GM19324 (cell line): ENCODE measurements around the gene CALM1.

Source experiments
- ATAC-seq: cut with Tn5 transposase; IDR thresholded peaks from one replicate; pipeline ENCODE4 v1.9.1; 2021; ENCODE audit warnings: mild to moderate bottlenecking, moderate library complexity; ENCODE audit not compliant: unreplicated experiment, low FRiP score

The CALM1 gene

DNA sequence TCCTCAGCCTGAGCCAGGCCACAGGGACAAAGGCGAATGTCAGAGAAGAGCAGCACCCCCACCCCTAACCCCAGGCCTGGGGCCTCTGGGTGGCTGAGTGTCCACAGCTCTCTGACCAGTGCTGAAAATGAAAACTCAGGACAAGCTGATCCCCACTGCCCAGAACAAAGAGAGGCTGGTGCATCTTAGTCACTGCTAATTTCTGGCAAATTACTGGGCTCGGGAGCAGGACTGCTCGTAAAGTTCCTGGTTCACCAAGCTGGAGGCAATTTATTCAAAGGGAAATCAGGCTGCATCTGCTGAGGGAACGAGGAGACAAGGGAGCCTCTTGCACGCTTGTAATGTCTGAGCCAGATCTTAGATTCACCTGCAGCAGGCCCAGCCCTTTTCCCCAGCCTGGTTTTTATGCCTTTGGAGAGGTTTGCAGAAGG lies 43.2 kb downstream of the CALM1 start:
- no peak for ATAC-seq

DNA sequence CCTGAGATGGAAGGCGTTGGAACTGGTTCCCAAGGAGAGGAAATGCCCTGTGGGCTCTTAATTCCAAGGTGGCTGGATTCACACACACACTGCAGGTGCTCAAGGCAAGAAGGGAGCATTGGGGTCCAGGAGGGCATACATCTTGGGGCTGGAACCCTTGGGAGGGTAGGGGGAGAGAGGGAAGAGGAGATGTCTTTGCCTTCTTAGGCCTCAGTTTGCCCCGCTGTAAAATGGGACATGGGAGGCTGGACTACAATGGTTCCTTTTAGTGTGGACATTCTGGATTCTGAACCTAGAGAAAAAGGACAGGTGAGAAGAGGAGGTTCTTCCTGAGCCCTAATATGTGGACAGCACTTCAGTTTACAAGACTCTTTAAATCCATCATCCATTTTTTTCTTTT lies 43.8 kb downstream of the CALM1 start:
- ATAC-seq = no peak

DNA sequence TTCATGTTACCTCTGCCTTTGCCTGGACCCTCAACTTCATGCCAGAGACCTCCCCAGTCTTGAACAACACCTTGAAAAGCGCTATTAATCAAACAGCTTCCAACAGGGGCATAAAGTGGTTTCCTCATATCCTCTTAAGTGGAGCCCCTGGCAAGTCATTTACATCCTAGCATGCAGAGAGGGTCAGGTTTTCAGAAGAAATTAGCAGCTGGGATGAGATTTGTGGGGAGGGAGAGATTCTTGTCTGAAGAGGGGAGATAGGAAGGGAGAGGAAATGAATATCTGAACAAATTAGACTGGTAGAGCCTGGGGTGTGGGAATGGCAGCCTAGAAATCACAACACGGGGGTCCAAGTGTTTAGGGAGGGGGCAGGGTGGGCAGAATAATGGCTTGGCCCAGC lies 45.6 kb downstream of the CALM1 start:
- no peak for ATAC-seq

- no peak for ATAC-seq
Observed at GRCh38 chr14:90443161-90444076, 46.6 kb downstream of the CALM1 start.

DNA sequence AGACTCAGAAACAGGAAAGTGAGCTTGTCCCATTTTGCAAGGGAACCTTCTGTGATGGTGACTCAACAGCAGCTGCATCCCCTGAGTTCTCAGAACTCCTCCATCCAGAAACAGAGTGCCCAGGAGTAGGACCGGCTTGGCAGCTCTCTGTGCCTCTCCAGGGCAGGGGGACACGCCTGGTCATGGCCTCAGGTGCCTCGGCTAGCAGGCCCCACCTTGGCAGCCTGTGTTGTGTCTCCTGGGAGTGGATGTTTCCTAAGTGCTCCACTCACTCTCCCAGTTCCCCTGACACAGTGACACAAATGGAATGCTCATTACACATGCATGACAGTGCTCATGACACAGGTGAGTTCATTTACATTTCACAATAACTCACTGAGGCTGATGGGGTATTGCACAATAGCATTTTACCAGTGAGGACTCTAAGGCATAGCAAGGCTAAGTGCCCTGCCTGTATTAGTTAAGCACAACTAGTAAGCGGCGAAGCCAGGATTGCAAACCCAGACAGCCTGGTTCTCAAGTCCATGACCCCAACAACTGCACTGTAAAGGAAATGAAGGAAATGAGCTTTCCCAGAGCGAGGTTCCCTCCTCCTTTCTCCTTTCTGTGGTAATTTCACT lies 47.4 kb downstream of the CALM1 start:
- no peak for ATAC-seq

DNA sequence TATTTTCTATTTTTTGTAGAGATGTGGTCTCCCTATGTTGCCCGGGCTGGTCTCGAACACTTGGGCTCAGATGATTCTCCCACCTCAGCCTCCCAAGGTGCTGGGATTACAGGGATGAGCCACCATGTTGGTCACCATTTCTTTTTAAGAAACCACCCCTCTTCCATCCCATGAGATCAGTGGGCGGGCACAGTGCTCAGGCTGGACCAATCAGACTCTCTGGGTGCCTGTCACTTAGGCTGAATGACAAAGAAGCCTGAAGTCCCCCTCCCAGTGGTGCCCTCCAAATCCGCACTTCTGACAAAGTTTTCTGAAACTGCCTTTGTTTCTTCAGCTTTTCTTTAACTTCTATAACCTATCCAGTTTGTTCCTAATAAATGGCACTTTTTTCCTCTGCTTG lies 48.2 kb downstream of the CALM1 start:
- ATAC-seq = no peak

DNA sequence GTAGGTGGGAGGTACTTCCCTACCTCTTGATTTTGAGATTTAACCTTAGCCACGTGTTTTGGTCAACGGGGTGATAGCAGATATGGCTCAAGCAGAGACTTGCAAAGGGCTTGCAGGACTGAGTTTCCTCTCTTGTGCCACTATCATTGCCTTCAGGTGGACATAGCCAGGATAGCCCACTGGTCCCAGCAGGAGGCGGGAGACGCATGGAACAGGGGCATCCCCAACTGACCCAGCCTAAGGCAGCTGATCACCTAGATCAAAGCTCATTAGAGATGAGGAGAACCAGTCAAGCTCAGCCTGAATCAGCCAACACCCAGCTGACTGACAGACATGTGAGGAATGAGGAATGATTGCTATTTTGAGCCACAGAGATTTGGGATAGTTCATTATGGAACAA lies 49.6 kb downstream of the CALM1 start:
- no peak for ATAC-seq

DNA sequence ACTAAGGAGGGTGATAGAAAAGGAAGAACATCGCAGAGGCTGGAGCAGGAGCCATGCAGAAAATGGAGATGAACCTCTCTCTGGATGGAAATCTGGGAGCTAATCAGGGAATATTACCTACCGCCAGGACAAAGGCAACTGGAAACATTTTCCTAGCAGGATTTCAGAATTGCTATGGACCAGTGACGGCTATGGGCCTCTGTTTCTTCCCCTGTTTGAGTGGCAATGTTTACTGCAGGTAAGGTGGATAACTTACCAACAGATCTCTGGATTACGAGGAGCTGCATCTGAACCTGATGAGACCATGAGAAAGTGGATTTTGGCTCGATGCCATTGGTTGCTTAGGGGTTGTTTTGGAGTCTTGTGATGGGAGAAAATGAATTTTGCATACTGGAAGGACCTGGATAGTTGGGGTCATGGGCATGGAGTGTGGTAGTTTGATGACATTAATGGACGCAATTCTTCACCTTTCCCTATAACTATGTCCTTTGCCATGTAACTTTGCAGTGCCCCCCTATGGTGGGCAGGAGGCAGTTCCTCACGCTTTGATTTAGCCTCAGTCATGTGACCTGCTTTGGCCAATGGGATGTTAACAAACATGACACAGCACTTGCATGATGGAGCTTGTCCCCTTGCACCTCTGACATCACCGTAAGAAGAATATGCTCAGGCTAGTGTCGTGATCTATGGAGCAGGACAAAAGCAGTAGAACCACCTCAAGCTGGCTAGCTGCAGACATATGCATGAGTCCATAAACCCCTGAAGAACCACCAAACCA lies 51.1 kb downstream of the CALM1 start:
- ATAC-seq = no peak

DNA sequence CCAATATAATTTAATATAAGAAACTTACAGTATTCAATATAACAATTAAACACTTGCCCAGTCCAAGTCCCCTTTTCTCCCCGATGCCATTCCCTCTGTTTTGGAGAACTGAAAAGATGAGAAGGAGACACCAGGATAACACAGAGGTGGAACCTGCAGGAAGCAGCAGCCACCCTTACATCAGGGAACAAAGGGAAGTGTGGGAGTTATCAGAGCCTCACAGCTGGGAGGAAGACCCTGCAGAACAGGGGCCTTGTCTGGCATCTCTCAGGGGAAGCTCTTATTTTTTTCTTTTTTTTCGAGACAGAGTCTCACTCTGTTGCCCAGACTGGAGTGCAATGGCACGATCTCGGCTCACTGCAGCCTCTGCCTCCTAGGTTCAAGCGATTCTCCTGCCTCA lies 52.6 kb downstream of the CALM1 start:
- no peak for ATAC-seq

- ATAC-seq = no peak
Observed at GRCh38 chr14:90450151-90450550, 53.3 kb downstream of the CALM1 start.

DNA sequence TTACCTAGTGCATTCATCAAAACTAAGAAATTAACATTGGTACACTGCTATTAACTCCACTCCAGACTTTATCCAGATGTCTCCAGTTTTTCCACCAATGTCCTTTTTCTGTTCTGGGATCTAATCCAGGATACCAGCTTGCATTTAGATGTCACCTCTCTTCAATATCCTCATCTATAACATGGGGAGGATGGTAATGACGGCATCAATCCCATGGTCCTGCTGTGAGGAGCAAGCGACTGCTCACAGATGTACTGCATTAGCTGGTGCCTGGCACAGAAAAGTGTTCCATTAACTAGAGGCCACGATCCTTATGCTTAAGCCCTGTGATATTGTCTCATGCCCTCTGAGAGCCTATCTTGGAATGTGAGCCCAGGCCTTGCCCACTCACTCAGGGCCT lies 53.8 kb downstream of the CALM1 start:
- ATAC-seq = no peak

DNA sequence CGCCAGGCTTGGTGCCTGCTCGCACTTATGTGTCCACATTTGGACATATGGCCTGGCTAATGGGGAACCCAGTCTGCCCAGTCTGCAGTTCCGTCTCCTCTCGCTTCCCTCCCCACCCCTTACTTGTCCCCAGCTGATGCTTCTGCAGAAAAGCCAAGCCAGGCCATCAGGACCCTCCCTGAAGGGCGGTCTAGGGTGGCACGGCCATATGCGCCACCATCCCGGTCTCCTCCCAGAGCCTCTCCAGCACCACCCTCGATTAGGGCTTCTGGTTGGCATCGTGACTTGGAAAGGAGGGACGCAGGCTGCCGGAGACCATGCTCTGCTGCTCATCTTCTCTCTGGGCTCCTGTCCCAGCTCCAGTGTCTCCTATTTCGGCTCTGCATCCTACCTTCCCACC lies 54.6 kb downstream of the CALM1 start:
- no peak for ATAC-seq

GRCh38 chr14:90451961-90452360 lies 55.1 kb downstream of the CALM1 start:
- ATAC-seq = no peak

- ATAC-seq = no peak
Observed at GRCh38 chr14:90452366-90452765, 55.5 kb downstream of the CALM1 start.

DNA sequence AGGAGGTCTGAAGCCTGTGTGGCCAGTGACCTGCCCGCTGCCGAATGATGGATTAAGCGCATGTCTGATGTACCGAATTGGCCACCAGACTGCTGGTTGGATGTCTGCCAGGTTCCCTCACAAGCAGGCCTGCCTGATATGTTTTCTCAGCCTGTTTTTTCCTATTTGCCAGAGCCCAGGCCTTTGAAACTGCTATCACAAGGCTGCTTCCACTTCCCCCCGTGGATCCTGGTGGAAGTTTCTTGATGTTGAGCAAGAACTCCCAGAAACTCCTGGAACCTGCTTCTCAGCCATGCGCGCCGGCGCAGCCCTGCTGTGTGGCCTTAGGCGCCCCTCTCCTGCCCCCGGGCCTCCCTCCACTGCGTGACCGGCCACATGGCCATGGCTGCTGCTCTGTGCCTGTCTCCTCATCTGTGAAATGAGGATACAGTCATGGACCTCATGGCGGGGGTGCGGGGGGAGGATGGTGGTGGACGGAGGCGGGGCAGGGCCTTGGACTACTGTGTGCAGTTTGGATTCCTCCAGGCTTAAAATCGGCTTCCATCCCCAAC lies 56.6 kb downstream of the CALM1 start:
- ATAC-seq = no peak

GRCh38 chr14:90454041-90455000 lies 57.5 kb downstream of the CALM1 start:
- no peak for ATAC-seq

DNA sequence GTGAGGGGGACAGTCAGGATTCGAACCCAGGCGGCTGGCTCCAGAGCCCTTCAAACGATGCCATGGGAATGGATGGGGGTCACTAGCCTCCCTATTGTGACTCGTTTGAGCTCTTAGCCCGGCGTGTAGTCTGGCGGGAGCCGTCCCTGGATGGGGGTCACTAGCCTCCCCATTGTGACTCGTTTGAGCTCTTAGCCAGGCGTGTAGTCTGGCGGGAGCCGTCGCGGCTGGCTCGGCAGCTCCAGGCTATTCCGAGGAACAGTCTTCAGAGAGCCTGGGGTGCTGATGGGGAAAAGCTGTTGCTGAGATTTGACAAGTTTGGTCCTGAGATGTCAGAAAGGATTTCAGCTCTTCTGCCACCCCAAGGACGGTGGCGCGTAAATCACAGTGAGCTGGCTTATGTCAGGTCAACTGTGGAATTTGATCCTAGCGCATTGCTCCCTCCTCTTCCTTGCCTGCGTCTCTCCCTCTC lies 58.3 kb downstream of the CALM1 start:
- ATAC-seq = no peak

DNA sequence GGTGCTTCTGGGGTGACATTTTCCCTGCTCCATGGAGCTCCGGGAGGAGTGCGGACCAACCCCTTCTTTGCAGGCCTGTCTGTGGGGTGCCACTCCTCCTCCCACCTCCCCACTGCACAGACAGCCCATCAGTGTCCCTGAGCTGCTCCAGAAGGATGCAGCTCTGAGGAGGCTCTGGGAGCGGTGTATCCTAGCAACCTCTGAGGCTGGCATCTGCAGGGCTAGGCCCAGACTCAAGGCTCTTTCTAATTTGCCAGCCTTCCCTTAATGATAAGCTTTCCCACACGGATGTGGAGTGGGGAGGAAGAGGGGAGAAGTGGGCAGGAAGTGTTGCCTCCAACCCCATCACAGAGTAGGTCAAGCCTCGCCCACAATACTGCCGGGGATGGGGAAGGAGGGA lies 59.7 kb downstream of the CALM1 start:
- ATAC-seq = no peak

DNA sequence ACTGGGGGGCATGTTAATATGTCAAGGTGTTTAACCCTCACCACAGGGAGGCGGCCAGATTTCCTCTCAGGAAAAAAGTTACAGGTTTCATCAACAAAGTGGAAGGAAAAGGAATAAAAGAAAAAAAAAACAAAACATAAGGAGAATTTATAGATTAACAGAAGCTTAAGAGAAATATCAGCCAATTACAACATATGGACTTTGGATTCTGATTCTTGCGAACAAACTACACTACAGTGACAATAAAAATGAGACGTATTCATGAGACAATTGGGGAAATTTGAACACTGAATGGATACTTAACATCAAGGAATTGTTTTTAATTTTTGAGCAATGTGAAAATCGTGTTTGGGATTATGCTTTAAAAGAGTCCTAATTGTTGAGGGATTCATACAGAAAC lies 60.4 kb downstream of the CALM1 start:
- no peak for ATAC-seq
